HepG2 (cell line): Measurements from ENCODE around the gene ZFP36. TPM values are rescaled to one million over a fixed set of nuclear protein-coding genes. Genes with fewer than 3 reads are reported as not detected.

Experiments used
- HDAC6 ChIP-seq: fragments of 200-600 bp; sonication (generic); IDR thresholded peaks from 2 replicates; pipeline ENCODE4 v1.7.0; 2017; ENCODE audit warnings: mild to moderate bottlenecking, antibody characterized with exemption, low read length, low read depth
- PRPF4 ChIP-seq: fragments of 200-400 bp; formaldehyde crosslinking; IDR thresholded peaks from 2 replicates; pipeline ENCODE4 v1.6.1; 2016; ENCODE audit warnings: low read length, low read depth; ENCODE audit not compliant: poor library complexity, severe bottlenecking
- ZBED4 ChIP-seq: sonication (generic); formaldehyde crosslinking; IDR thresholded peaks from 2 replicates; pipeline ENCODE4 v1.4.0; 2020; ENCODE audit warnings: missing genetic modification reagents, borderline replicate concordance
- ZBTB42 ChIP-seq: sonication (generic); formaldehyde crosslinking; IDR thresholded peaks from 2 replicates; pipeline ENCODE4 v1.5.0; 2020; ENCODE audit warnings: mild to moderate bottlenecking, missing genetic modification reagents
- ZKSCAN8 ChIP-seq: IDR thresholded peaks from 2 replicates; pipeline ENCODE4 v1.6.1; 2016; ENCODE audit warnings: borderline replicate concordance, missing genetic modification reagents, missing compliant biosample characterization
- ZNF724P ChIP-seq: sonication (generic); formaldehyde crosslinking; IDR thresholded peaks from 2 replicates; pipeline ENCODE4 v1.8.0; 2022; ENCODE audit warnings: missing genetic modification reagents, borderline replicate concordance
- polyA plus RNA-seq, 8 experiments: library from polyadenylated mRNA; depleted of rRNA in 3 of 8; stranded (reverse) in 7 of 8; unstranded in 1 of 8; fragments of >200 nt; fragmentation: Illumina TruSeq in 4 of 8; extraction: Trizol in 4 of 8; gene quantifications; 2 replicates each; pipeline versions ENCODE4 v1.2.1 to v1.2.3, GENCODE V29; 2011 to 2016; ENCODE audit warnings: low read depth in 4 of 8, missing spikeins in 1 of 8, mixed read lengths in 1 of 8; ENCODE audit not compliant: insufficient read depth in 1 of 8
- total RNA-seq, 5 experiments: library from RNA; depleted of rRNA; stranded (reverse); fragments of >200 nt; fragmentation: Illumina TruSeq; extraction: Trizol; gene quantifications; 2 replicates each; pipeline ENCODE4 v1.2.3, GENCODE V29; 2016; ENCODE audit warnings: low read depth in 1 of 5
- TF ChIP-seq, protein P1 (sequence below): sonication (generic); formaldehyde crosslinking; IDR thresholded peaks from 2 replicates; pipeline ENCODE4 v1.5.0; 2020; ENCODE audit warnings: missing genetic modification reagents, mild to moderate bottlenecking, borderline replicate concordance

ZFP36 gene
- total and polyA plus RNA-seq, 2 of the 13 experiments (the other 11 are each of a cell fraction or from before 2014, with no cell fraction given), result 1.4 to 1.7 TPM

GRCh38 chr19:39415111-39416046, 8.7 kb downstream of the ZFP36 start (continued):
- TF ChIP-seq ZBED4, result no peak
- no peak for TF ChIP-seq HDAC6
- TF ChIP-seq, protein P1, sequence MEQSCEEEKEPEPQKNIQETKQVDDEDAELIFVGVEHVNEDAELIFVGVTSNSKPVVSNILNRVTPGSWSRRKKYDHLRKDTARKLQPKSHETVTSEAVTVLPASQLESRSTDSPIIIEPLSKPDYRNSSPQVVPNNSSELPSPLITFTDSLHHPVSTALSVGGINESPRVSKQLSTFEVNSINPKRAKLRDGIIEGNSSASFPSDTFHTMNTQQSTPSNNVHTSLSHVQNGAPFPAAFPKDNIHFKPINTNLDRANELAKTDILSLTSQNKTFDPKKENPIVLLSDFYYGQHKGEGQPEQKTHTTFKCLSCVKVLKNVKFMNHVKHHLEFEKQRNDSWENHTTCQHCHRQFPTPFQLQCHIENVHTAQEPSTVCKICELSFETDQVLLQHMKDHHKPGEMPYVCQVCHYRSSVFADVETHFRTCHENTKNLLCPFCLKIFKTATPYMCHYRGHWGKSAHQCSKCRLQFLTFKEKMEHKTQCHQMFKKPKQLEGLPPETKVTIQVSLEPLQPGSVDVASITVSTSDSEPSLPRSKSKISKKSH (CRISPR knock-in tag), result peak; percentile 28; the same call in 1 of the 2 replicates
- no peak for TF ChIP-seq ZBTB42 (CRISPR knock-in tag)
- no peak for TF ChIP-seq PRPF4
- no peak for TF ChIP-seq ZKSCAN8 (CRISPR knock-in tag)
- TF ChIP-seq ZNF724P (CRISPR knock-in tag), result no peak
